DOHH2 (cell line): ENCODE data around the gene CCSER2.

Experiments used
- H3F3A ChIP-seq: fragments of 200-600 bp; sonication (generic), shearing (Covaris generic); 2 replicates; pipeline ENCODE4 v1.6.0; 2016; ENCODE audit warnings: antibody characterized with exemption, mild to moderate bottlenecking; ENCODE audit not compliant: control insufficient read depth, insufficient read depth
- H3K27ac ChIP-seq: fragments of 200-600 bp; sonication (generic); 2 replicates; pipeline ENCODE4 v1.5.1; 2014; ENCODE audit warnings: low read depth, mild to moderate bottlenecking, low read length, moderate library complexity
- H3K27me3 ChIP-seq: fragments of 200-600 bp; sonication (generic); 2 replicates; pipeline ENCODE4 v1.6.1; 2014; ENCODE audit warnings: mild to moderate bottlenecking, low read length, mixed read lengths; ENCODE audit not compliant: control insufficient read depth
- H3K36me3 ChIP-seq: fragments of 200-600 bp; sonication (generic); 2 replicates; pipeline ENCODE4 v1.6.1; 2014; ENCODE audit warnings: mild to moderate bottlenecking, low read length, moderate library complexity, mixed read lengths; ENCODE audit not compliant: control insufficient read depth
- H3K4me1 ChIP-seq: fragments of 200-600 bp; sonication (generic); 2 replicates; pipeline ENCODE4 v1.6.1; 2014; ENCODE audit warnings: mild to moderate bottlenecking, low read length, mixed read lengths; ENCODE audit not compliant: control insufficient read depth
- H3K4me2 ChIP-seq: fragments of 200-600 bp; sonication (generic); 2 replicates; pipeline ENCODE4 v1.6.0; 2014; ENCODE audit warnings: mild to moderate bottlenecking, low read length, moderate library complexity
- H3K4me3 ChIP-seq: fragments of 200-600 bp; sonication (generic); 2 replicates; pipeline ENCODE4 v1.5.1; 2014; ENCODE audit warnings: mild to moderate bottlenecking, low read length, mixed read lengths
- H3K79me2 ChIP-seq: fragments of 200-600 bp; sonication (generic); 2 replicates; pipeline ENCODE4 v1.6.1; 2014; ENCODE audit warnings: mild to moderate bottlenecking, low read length, mixed read lengths; ENCODE audit not compliant: control insufficient read depth
- H3K9me2 ChIP-seq: fragments of 200-600 bp; sonication (generic); replicated peaks from 2 replicates; pipeline ENCODE4 v1.6.1; 2014; ENCODE audit warnings: mild to moderate bottlenecking, low read length, mixed read lengths; ENCODE audit not compliant: control insufficient read depth
- H3K9me3 ChIP-seq: fragments of 200-600 bp; sonication (generic); 2 replicates; pipeline ENCODE4 v1.6.1; 2014; ENCODE audit warnings: antibody characterized with exemption, low read length, mixed read lengths; ENCODE audit not compliant: control insufficient read depth, insufficient read depth
- H4K20me1 ChIP-seq: fragments of 200-600 bp; sonication (generic); 2 replicates; pipeline ENCODE4 v1.6.0; 2014; ENCODE audit warnings: low read depth, mild to moderate bottlenecking, antibody characterized with exemption, low read length, moderate library complexity; ENCODE audit not compliant: control insufficient read depth, insufficient read depth
- EZH2phosphoT487 ChIP-seq: fragments of 200-600 bp; sonication (generic); IDR thresholded peaks from 2 replicates; pipeline ENCODE4 v1.6.1; 2017; ENCODE audit warnings: borderline replicate concordance, mild to moderate bottlenecking, antibody characterized with exemption, low read length, moderate library complexity, mixed read lengths
- TF ChIP-seq, protein P1 (sequence below): fragments of 200-600 bp; sonication (generic); IDR thresholded peaks from one replicate; pipeline ENCODE4 v1.5.1; 2014; ENCODE audit warnings: antibody characterized with exemption, mild to moderate bottlenecking, low read depth, low read length; ENCODE audit not compliant: poor library complexity, severe bottlenecking

The CCSER2 gene

DNA sequence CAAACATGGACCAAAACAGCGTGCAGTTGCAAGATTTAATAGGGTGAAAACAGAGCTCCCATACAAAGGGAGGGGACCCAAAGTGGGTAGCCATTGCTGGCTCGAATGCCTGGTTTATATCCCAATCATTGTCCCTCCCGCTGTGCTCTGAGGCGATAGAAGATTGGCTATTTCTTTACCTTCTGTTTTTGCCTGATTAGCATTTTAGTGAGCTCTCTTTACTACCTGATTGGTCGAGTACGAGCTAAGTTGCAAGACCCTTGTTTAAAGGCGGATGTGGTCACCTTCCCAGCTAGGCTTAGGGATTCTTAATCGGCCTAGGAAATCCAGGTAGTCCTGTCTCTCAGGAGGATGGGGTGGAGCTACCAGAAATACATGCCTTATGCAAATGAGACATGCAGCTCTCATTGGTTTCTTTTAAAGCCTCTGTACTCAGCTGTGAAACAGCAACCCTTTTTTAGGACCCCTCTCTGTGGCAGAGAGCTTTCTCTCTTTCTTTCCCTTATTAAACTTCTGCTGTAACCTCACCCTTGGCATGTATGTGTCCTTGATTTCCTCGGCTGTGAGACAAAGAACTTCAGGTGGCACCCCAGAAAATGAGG, 202.4 kb downstream of the CCSER2 start:
- Histone ChIP-seq H3K4me3 (no peak overlapping the region), H3K4me2 (no peak overlapping the region), H3K27ac (no peak overlapping the region), H3F3A (no peaks in the 10 kb centered on the region), H3K27me3 (no peaks in the 10 kb centered on the region), H3K36me3 (no peaks in the 10 kb centered on the region), H3K79me2 (no peaks in the 10 kb centered on the region), H3K9me3 (no peaks in the 10 kb centered on the region), H3K4me1 (no peaks in the 10 kb centered on the region), H4K20me1 (no peaks in the 10 kb centered on the region), H3K9me2 (no peaks in the 10 kb centered on the region)
- no peak for TF ChIP-seq EZH2phosphoT487
- TF ChIP-seq, protein P1, sequence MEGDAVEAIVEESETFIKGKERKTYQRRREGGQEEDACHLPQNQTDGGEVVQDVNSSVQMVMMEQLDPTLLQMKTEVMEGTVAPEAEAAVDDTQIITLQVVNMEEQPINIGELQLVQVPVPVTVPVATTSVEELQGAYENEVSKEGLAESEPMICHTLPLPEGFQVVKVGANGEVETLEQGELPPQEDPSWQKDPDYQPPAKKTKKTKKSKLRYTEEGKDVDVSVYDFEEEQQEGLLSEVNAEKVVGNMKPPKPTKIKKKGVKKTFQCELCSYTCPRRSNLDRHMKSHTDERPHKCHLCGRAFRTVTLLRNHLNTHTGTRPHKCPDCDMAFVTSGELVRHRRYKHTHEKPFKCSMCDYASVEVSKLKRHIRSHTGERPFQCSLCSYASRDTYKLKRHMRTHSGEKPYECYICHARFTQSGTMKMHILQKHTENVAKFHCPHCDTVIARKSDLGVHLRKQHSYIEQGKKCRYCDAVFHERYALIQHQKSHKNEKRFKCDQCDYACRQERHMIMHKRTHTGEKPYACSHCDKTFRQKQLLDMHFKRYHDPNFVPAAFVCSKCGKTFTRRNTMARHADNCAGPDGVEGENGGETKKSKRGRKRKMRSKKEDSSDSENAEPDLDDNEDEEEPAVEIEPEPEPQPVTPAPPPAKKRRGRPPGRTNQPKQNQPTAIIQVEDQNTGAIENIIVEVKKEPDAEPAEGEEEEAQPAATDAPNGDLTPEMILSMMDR = no peak

GRCh38 chr10:84531396-84531795, 203.0 kb downstream of the CCSER2 start:
- Histone ChIP-seq H3K4me1 (no peaks in the 10 kb centered on the region), H3K27me3 (no peaks in the 10 kb centered on the region), H4K20me1 (no peaks in the 10 kb centered on the region), H3K4me3 (no peak overlapping the region), H3K9me3 (no peaks in the 10 kb centered on the region), H3K36me3 (no peaks in the 10 kb centered on the region), H3K79me2 (no peaks in the 10 kb centered on the region), H3K4me2 (no peak overlapping the region), H3F3A (no peaks in the 10 kb centered on the region), H3K27ac (no peak overlapping the region), H3K9me2 (no peaks in the 10 kb centered on the region)
- TF ChIP-seq, protein P1 = no peak
- TF ChIP-seq EZH2phosphoT487 = no peak

DNA sequence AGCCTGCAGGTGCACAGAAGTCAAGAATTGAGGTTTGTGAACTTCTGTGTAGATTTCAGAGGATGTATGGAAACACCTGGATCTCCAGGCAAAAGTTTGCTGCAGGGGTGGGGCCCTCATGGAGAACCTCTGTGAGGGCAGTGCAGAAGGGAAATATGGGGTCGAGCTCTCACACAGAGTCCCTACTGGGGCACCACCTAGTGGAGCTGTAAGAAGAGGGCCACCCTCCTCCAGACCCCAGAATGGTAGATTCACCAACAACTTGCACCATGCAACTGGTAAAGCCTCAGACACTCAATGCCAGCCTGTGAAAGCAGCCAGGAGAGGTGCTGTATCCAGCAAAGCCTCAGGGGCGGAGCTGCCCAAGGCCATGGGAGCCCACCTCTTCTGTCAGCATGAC, 205.8 kb downstream of the CCSER2 start:
- Histone ChIP-seq H3K4me2 (no peak overlapping the region), H3K9me2 (no peaks in the 10 kb centered on the region), H3K36me3 (no peaks in the 10 kb centered on the region), H4K20me1 (no peaks in the 10 kb centered on the region), H3K27me3 (no peaks in the 10 kb centered on the region), H3K27ac (no peak overlapping the region), H3K9me3 (no peaks in the 10 kb centered on the region), H3K4me3 (no peak overlapping the region), H3K4me1 (no peaks in the 10 kb centered on the region), H3K79me2 (no peaks in the 10 kb centered on the region), H3F3A (no peaks in the 10 kb centered on the region)
- TF ChIP-seq, protein P1 = peak; percentile 36
- no peak for TF ChIP-seq EZH2phosphoT487
